ENCODE results near the gene PPP1R3G.

The PPP1R3G gene

GRCh38 chr6:5116243-5116991 is 31.3 kb downstream of the PPP1R3G start:
- no peak for TF ChIP-seq REST (IDR thresholded peaks at IDR 0.05; ENCODE audit: low read depth)
- no peak for TF ChIP-seq MAX (IDR thresholded peaks at IDR 0.05)
- no peak for TF ChIP-seq NFIC (IDR thresholded peaks at IDR 0.05)
- no peak for TF ChIP-seq CREB1 (IDR thresholded peaks at IDR 0.05; ENCODE audit: low read depth)

GRCh38 chr6:5119090-5119951 is 34.2 kb downstream of the PPP1R3G start:
- TF ChIP-seq CEBPB (IDR thresholded peaks at IDR 0.05) (no peak), CREB1 (IDR thresholded peaks at IDR 0.05; ENCODE audit: low read depth) (no peak), EGR1 (IDR thresholded peaks at IDR 0.05) (no peak), TEAD4 (IDR thresholded peaks at IDR 0.05) (no peak), NFIC (IDR thresholded peaks at IDR 0.05) (no peak), EP300 (IDR thresholded peaks at IDR 0.05; ENCODE audit: borderline replicate concordance) (no peak), YY1 (IDR thresholded peaks at IDR 0.05; ENCODE audit: low read depth) (no peak)

GRCh38 chr6:5120011-5120410 is 34.9 kb downstream of the PPP1R3G start:
- no peak for TF ChIP-seq REST (IDR thresholded peaks at IDR 0.05; ENCODE audit: low read depth)
- no peak for TF ChIP-seq TCF12 (IDR thresholded peaks at IDR 0.05; ENCODE audit: low read depth)
- no peak for TF ChIP-seq FOXM1 (IDR thresholded peaks at IDR 0.05; ENCODE audit: borderline replicate concordance, low read depth)
- TF ChIP-seq MAX (IDR thresholded peaks at IDR 0.05), result no peak
- no peak for TF ChIP-seq TEAD4 (IDR thresholded peaks at IDR 0.05)
- TF ChIP-seq EP300 (IDR thresholded peaks at IDR 0.05; ENCODE audit: borderline replicate concordance), result no peak
- no peak for TF ChIP-seq TAF1 (IDR thresholded peaks at IDR 0.05; ENCODE audit: low read depth)
- TF ChIP-seq RAD21 (IDR thresholded peaks at IDR 0.05; ENCODE audit: low read depth), result no peak
- no peak for TF ChIP-seq EGR1 (IDR thresholded peaks at IDR 0.05)
- TF ChIP-seq CEBPB (IDR thresholded peaks at IDR 0.05), result no peak
- no peak for TF ChIP-seq USF1 (IDR thresholded peaks at IDR 0.05)
- TF ChIP-seq NFIC (IDR thresholded peaks at IDR 0.05), result no peak
- no peak for TF ChIP-seq YY1 (IDR thresholded peaks at IDR 0.05; ENCODE audit: low read depth)
- TF ChIP-seq CREB1 (IDR thresholded peaks at IDR 0.05; ENCODE audit: low read depth), result no peak
- TF ChIP-seq ZBTB7A (IDR thresholded peaks at IDR 0.05; ENCODE audit: low read depth), result no peak

GRCh38 chr6:5121479-5121878 is 36.3 kb downstream of the PPP1R3G start:
- no peak for TF ChIP-seq TAF1 (IDR thresholded peaks at IDR 0.05; ENCODE audit: low read depth)
- no peak for TF ChIP-seq CEBPB (IDR thresholded peaks at IDR 0.05)
- no peak for TF ChIP-seq TEAD4 (IDR thresholded peaks at IDR 0.05)
- TF ChIP-seq CREB1 (IDR thresholded peaks at IDR 0.05; ENCODE audit: low read depth), result no peak
- TF ChIP-seq FOXM1 (IDR thresholded peaks at IDR 0.05; ENCODE audit: borderline replicate concordance, low read depth), result no peak
- TF ChIP-seq NFIC (IDR thresholded peaks at IDR 0.05), result no peak
- no peak for TF ChIP-seq ZBTB7A (IDR thresholded peaks at IDR 0.05; ENCODE audit: low read depth)
- TF ChIP-seq EP300 (IDR thresholded peaks at IDR 0.05; ENCODE audit: borderline replicate concordance), result no peak
- no peak for TF ChIP-seq TCF12 (IDR thresholded peaks at IDR 0.05; ENCODE audit: low read depth)
- no peak for TF ChIP-seq MAX (IDR thresholded peaks at IDR 0.05)
- no peak for TF ChIP-seq EGR1 (IDR thresholded peaks at IDR 0.05)
- TF ChIP-seq REST (IDR thresholded peaks at IDR 0.05; ENCODE audit: low read depth), result no peak
- no peak for TF ChIP-seq YY1 (IDR thresholded peaks at IDR 0.05; ENCODE audit: low read depth)
- TF ChIP-seq USF1 (IDR thresholded peaks at IDR 0.05), result no peak
- TF ChIP-seq RAD21 (IDR thresholded peaks at IDR 0.05; ENCODE audit: low read depth), result no peak
